Gastrocnemius medialis (tissue), 4 donors: ENCODE data around the gene DIO1. TPM values are rescaled to one million over a fixed set of nuclear protein-coding genes. Genes with fewer than 3 reads are reported as not detected.
"Not testable (repeated sequence)": the region's sequence is repeated elsewhere in the genome, so short reads cannot be mapped to it uniquely, and the experiment has no call there.

Experiments
- ATAC-seq, 2 donors: fragments of 150-250 bp; one replicate each; pipeline ENCODE4 v1.9.1; 2016
- DNase-seq, 2 donors: peaks; one replicate each; pipeline ENCODE4 v3.0.0-alpha.2; 2019
- H3K27ac ChIP-seq, 4 donors: fragments of 200-600 bp; sonication (generic); 1 replicate in 1 of 4; 2 replicates in 3 of 4; pipeline ENCODE4 v1.5.1; 2016 to 2018; ENCODE audit warnings: mild to moderate bottlenecking in 2 of 4, moderate library complexity in 1 of 4
- H3K27me3 ChIP-seq, 3 donors: fragments of 200-600 bp; sonication (generic) in 2 of 3; 1 replicate in 1 of 3; 2 replicates in 2 of 3; pipeline versions ENCODE4 v1.5.1 to v1.6.0; 2016 to 2019; ENCODE audit warnings: mild to moderate bottlenecking in 1 of 3, moderate library complexity in 1 of 3
- H3K36me3 ChIP-seq, 2 donors: fragments of 200-600 bp; sonication (generic) in 1 of 2; one replicate each; pipeline ENCODE4 v1.5.1; 2017 to 2018
- H3K4me1 ChIP-seq, 2 donors: fragments of 200-600 bp; sonication (generic) in 1 of 2; one replicate each; pipeline ENCODE4 v1.5.1; 2016 to 2017; ENCODE audit warnings: mild to moderate bottlenecking in 2 of 2
- H3K4me3 ChIP-seq, 4 donors: fragments of 200-600 bp; sonication (generic) in 3 of 4; 1 replicate in 1 of 4; 2 replicates in 3 of 4; pipeline ENCODE4 v1.5.1; 2016 to 2019; ENCODE audit warnings: mild to moderate bottlenecking in 2 of 4
- H3K9me3 ChIP-seq, 3 donors: fragments of 200-600 bp; sonication (generic) in 2 of 3; 1 replicate in 1 of 3; 2 replicates in 2 of 3; pipeline ENCODE4 v1.5.1; 2016 to 2019
- CTCF ChIP-seq, 5 experiments: fragments of 450-650 bp in 3 of 5; fragments of 200-600 bp in 2 of 5; sonication (generic) in 2 of 5; IDR thresholded peaks in 4 of 5; conservative IDR thresholded peaks in 1 of 5; 1 replicate in 4 of 5; 2 replicates in 1 of 5; pipeline ENCODE4 v1.5.1; 2016 to 2019; ENCODE audit warnings: antibody characterized with exemption in 5 of 5, mild to moderate bottlenecking in 3 of 5, moderate library complexity in 3 of 5
- POLR2A ChIP-seq, 2 donors: fragments of 450-650 bp; IDR thresholded peaks; one replicate each; pipeline ENCODE4 v1.6.1; 2017; ENCODE audit warnings: antibody characterized with exemption in 2 of 2, mild to moderate bottlenecking in 2 of 2, moderate library complexity in 2 of 2
- in situ Hi-C, 4 donors: fragments of 200-750 bp; cut with MboI; loops; one replicate each; pipeline versions ENCODE4 v1.15.0 to v1.8.0; 2017; ENCODE audit warnings: low sequenced_read_pairs in 4 of 4
- intact Hi-C: fragments of 100-400 bp; cut with DNase I; formaldehyde crosslinking; loops from one replicate; pipeline ENCODE4 v1.15.1; 2023; ENCODE audit warnings: low total_unique reads
- total RNA-seq, 4 donors: library from RNA; depleted of rRNA; stranded (reverse); fragments of >200 nt; gene quantifications; one replicate each; pipeline versions ENCODE4 v1.1.0 to v1.2.3, GENCODE V29; 2016

DIO1 gene
- total RNA-seq, 4 donors from 2014 or later = not detected

- H3K36me3 ChIP-seq = peaks cover 3 to 71% of the 10 kb centered on the region in 2 donors
- intact Hi-C loops = no loop called here
These were observed 22.8 kb upstream of the DIO1 start for GRCh38 chr1:53871221-53871620.

GRCh38 chr1:53871773-53872484 lies 22.1 kb upstream of the DIO1 start:
- Histone ChIP-seq H3K27me3 (no peaks in the 10 kb centered on the region), H3K36me3 (peaks cover 6 to 71% of the 10 kb centered on the region in 2 donors), H3K9me3 (no peaks in the 10 kb centered on the region), H3K4me3 (no peak overlapping the region), H3K27ac (no peak overlapping the region), H3K4me1 (no peaks in the 10 kb centered on the region)
- intact Hi-C loops (no loop called here), in situ Hi-C loops (loop anchor here in 1 of 4 donors (25.0 kb wide), 1 partner anchor 890 kb away; the partner anchor contains the start of gene PARS2)
- TF ChIP-seq POLR2A (IDR thresholded peaks at IDR 0.05) (no peak), CTCF (IDR thresholded peaks at IDR 0.05 in 4 of 5, conservative IDR thresholded peaks at IDR 0.05 in 1 of 5) (no peak)
- no peak for DNase-seq
- no peak for ATAC-seq

More at GRCh38 chr1:53871221-53871620, 22.8 kb upstream of the DIO1 start:
- Histone ChIP-seq H3K27me3 (no peaks in the 10 kb centered on the region), H3K27ac (no peak overlapping the region), H3K4me3 (no peak overlapping the region), H3K9me3 (no peaks in the 10 kb centered on the region), H3K4me1 (no peaks in the 10 kb centered on the region)
- ATAC-seq (no peak), DNase-seq (no peak)
- in situ Hi-C loops = loop anchor here in 1 of 4 donors (25.0 kb wide), 1 partner anchor 891 kb away; the partner anchor contains the start of gene PARS2
- TF ChIP-seq CTCF (IDR thresholded peaks at IDR 0.05 in 4 of 5, conservative IDR thresholded peaks at IDR 0.05 in 1 of 5) (no peak), POLR2A (IDR thresholded peaks at IDR 0.05) (no peak)

- H3K4me3 ChIP-seq, H3K27me3 ChIP-seq, intact Hi-C loops, DNase-seq, H3K4me1 ChIP-seq, in situ Hi-C loops, H3K9me3 ChIP-seq, H3K27ac ChIP-seq, ATAC-seq: not testable (repeated sequence)
- H3K36me3 ChIP-seq = peaks cover 10 to 75% of the 10 kb centered on the region in 2 donors
These were observed 18.8 kb upstream of the DIO1 start for GRCh38 chr1:53875150-53875549.

GRCh38 chr1:53878492-53879105 lies 15.4 kb upstream of the DIO1 start:
- peaks cover 7 to 67% of the 10 kb centered on the region in 2 donors for H3K36me3 ChIP-seq
- in situ Hi-C loops = no loop called here
- H3K4me3 ChIP-seq = no peak overlapping the region
- TF ChIP-seq CTCF (IDR thresholded peaks at IDR 0.05 in 4 of 5, conservative IDR thresholded peaks at IDR 0.05 in 1 of 5) (peak in 4 of 5 experiments; percentile 23 to 56 (median 39)), POLR2A (IDR thresholded peaks at IDR 0.05) (no peak)
- intact Hi-C loops = loop anchor here (1.0 kb wide), 1 partner anchor 71 kb away; no protein-coding TSS in a partner anchor
- H3K27ac ChIP-seq = no peak overlapping the region
- DNase-seq (no peak), ATAC-seq (no peak)
- H3K27me3 ChIP-seq = no peaks in the 10 kb centered on the region
- H3K4me1 ChIP-seq = no peaks in the 10 kb centered on the region
- H3K9me3 ChIP-seq = no peaks in the 10 kb centered on the region

GRCh38 chr1:53881853-53882252 lies 12.1 kb upstream of the DIO1 start:
- H3K27me3 ChIP-seq, H3K9me3 ChIP-seq, H3K4me1 ChIP-seq, H3K4me3 ChIP-seq, intact Hi-C loops, H3K27ac ChIP-seq, ATAC-seq, DNase-seq: not testable (repeated sequence)
- peaks cover 3 to 42% of the 10 kb centered on the region in 2 donors for H3K36me3 ChIP-seq
- in situ Hi-C loops = loop anchor here in 3 of 4 donors (10.0 kb wide), 2 partner anchors 63 to 73 kb away; partner anchors contain the start of genes IFT25 (in 2 of the 3) and LRRC42 (in 2 of the 3)

- intact Hi-C loops, H3K4me3 ChIP-seq, H3K9me3 ChIP-seq, H3K27me3 ChIP-seq, ATAC-seq, H3K27ac ChIP-seq, H3K4me1 ChIP-seq, DNase-seq: not testable (repeated sequence)
- H3K36me3 ChIP-seq = peaks cover 0 to 29% of the 10 kb centered on the region in 2 donors
- in situ Hi-C loops = loop anchor here in 3 of 4 donors (10.0 kb wide), 2 partner anchors 61 to 71 kb away; partner anchors contain the start of genes IFT25 (in 2 of the 3) and LRRC42 (in 2 of the 3)
These were observed 10.4 kb upstream of the DIO1 start for GRCh38 chr1:53883600-53883999.
